Panc1 (cell line): ENCODE measurements around the gene KIF12. TPM values are rescaled to one million over a fixed set of nuclear protein-coding genes. Genes with fewer than 3 reads are reported as not detected.

ENCODE experiments used
- ATAC-seq: fragments of 200-7000 bp; cut with Tn5 transposase; 2 replicates; pipeline ENCODE4 v1.9.1; 2020; ENCODE audit warnings: mild to moderate bottlenecking, moderate library complexity
- BruUV-seq: library from RNA; stranded (reverse); fragments of 400-500 nt; replicated peaks from 2 replicates; lab custom pipeline; 2021; lab: Mats Ljungman, UMichigan
- CTCF ChIA-PET: fragments of 300-600 bp; sonication (Branson Sonifier 250); formaldehyde crosslinking; loops from one replicate; lab custom pipeline; 2022; ENCODE audit warnings: antibody characterized with exemption; lab: Charles Lee
- POLR2A ChIA-PET: fragments of 300-600 bp; sonication (Branson Sonifier 250); formaldehyde crosslinking; loops from one replicate; lab custom pipeline; 2022; ENCODE audit warnings: antibody characterized with exemption; lab: Charles Lee
- DNase-seq: peaks from one replicate; pipeline ENCODE4 v3.0.0-alpha.2; 2010; ENCODE audit warnings: low read depth, low spot score
- H3K27ac ChIP-seq: 2 replicates; pipeline ENCODE4 v1.5.1; 2011; ENCODE audit warnings: mild to moderate bottlenecking, low read length, inconsistent platforms
- H3K27me3 ChIP-seq: fragments of 200-500 bp; sonication (Bioruptor generic); 2 replicates; pipeline ENCODE4 v1.6.0; 2014; ENCODE audit warnings: low read length, inconsistent platforms; ENCODE audit not compliant: control insufficient read depth, insufficient read depth
- H3K36me3 ChIP-seq: fragments of 200-500 bp; sonication (Bioruptor generic); 2 replicates; pipeline ENCODE4 v1.5.1; 2014; ENCODE audit warnings: inconsistent platforms, mild to moderate bottlenecking, low read length, moderate library complexity; ENCODE audit not compliant: control insufficient read depth, insufficient read depth
- H3K4me1 ChIP-seq: 2 replicates; pipeline ENCODE4 v1.5.1; 2011; ENCODE audit warnings: inconsistent platforms, mild to moderate bottlenecking, low read length, moderate library complexity; ENCODE audit not compliant: control insufficient read depth, insufficient read depth
- H3K4me3 ChIP-seq, 2 experiments: 2 replicates each; pipeline ENCODE4 v1.5.1; 2011 to 2012; ENCODE audit warnings: low read depth in 2 of 2, low read length in 2 of 2, mild to moderate bottlenecking in 2 of 2, inconsistent platforms in 1 of 2, moderate library complexity in 1 of 2
- H3K9me3 ChIP-seq: fragments of 200-500 bp; sonication (Bioruptor generic); 2 replicates; pipeline ENCODE4 v1.5.1; 2014; ENCODE audit warnings: low read depth, mild to moderate bottlenecking, inconsistent platforms, low read length, moderate library complexity; ENCODE audit not compliant: control insufficient read depth, insufficient read depth
- POLR2AphosphoS5 ChIP-seq: IDR thresholded peaks from 2 replicates; pipeline ENCODE4 v1.6.1; 2012; ENCODE audit warnings: mild to moderate bottlenecking, low read depth, low read length, moderate library complexity
- SIN3A ChIP-seq: IDR thresholded peaks from 2 replicates; pipeline ENCODE4 v1.6.1; 2012; ENCODE audit warnings: low read depth, mild to moderate bottlenecking, low read length, moderate library complexity, borderline replicate concordance; ENCODE audit not compliant: insufficient read depth
- TCF7L2 ChIP-seq: IDR thresholded peaks from 2 replicates; pipeline ENCODE4 v1.6.1; 2011; ENCODE audit warnings: mild to moderate bottlenecking, low read depth, low read length, inconsistent platforms
- in situ Hi-C: cut with HindIII; loops from 2 replicates; pipeline ENCODE4 v1.10.0; 2016; ENCODE audit warnings: low sequenced_read_pairs, low pct_unique_long_range_greater_than_20kb
- intact Hi-C: fragments of 100-400 bp; cut with micrococcal nuclease; formaldehyde crosslinking; loops from one replicate; pipeline ENCODE4 v1.10.0; 2022; ENCODE audit not compliant: unreplicated experiment
- total RNA-seq: library from RNA; stranded (reverse); gene quantifications from one replicate; pipeline ENCODE4 v1.2.1, GENCODE V29; 2021; ENCODE audit not compliant: unreplicated experiment
- TF ChIP-seq, protein P1 (sequence below), 2 experiments: IDR thresholded peaks; 2 replicates each; pipeline ENCODE4 v1.6.1; 2011 to 2012; ENCODE audit warnings: low read depth in 2 of 2, control low read depth in 1 of 2, low read length in 1 of 2, mild to moderate bottlenecking in 1 of 2, moderate library complexity in 1 of 2; ENCODE audit not compliant: insufficient read depth in 1 of 2
- TF ChIP-seq, protein P2 (sequence below): fragments of 450-650 bp; IDR thresholded peaks from 2 replicates; pipeline ENCODE4 v1.5.1; 2017; ENCODE audit warnings: mild to moderate bottlenecking

Gene KIF12
- total RNA-seq, 1 experiment from 2014 or later, result 0.87 TPM

DNA sequence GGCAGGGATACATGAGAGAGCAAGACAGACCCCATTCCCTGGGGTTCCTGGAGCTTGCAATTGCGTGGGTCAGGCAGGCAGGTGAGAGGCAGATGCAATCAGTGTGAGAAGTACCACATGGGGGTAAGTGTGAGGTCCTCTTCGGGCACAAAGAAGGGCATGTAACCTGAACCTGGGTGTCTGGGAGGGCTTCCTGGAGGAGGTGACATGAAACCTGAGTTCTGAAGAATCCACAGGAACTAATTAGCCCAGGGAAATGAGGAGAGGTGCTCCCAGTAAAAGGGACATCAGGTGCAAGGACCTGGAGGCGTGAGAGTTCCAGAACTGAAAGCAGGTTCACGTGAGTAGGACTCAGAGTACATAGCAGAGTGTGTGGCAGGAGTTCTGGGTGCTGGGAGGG, 23.5 kb downstream of the KIF12 start:
- no peak overlapping the region for H3K27ac ChIP-seq
- no peaks in the 10 kb centered on the region for H3K9me3 ChIP-seq
- no peaks in the 10 kb centered on the region for H3K4me1 ChIP-seq
- ChIA-PET CTCF (no interaction called here), POLR2A (no interaction called here)
- no peak overlapping the region for H3K4me3 ChIP-seq
- TF ChIP-seq SIN3A (no peak), POLR2AphosphoS5 (no peak), TCF7L2 (no peak)
- TF ChIP-seq, protein P1, sequence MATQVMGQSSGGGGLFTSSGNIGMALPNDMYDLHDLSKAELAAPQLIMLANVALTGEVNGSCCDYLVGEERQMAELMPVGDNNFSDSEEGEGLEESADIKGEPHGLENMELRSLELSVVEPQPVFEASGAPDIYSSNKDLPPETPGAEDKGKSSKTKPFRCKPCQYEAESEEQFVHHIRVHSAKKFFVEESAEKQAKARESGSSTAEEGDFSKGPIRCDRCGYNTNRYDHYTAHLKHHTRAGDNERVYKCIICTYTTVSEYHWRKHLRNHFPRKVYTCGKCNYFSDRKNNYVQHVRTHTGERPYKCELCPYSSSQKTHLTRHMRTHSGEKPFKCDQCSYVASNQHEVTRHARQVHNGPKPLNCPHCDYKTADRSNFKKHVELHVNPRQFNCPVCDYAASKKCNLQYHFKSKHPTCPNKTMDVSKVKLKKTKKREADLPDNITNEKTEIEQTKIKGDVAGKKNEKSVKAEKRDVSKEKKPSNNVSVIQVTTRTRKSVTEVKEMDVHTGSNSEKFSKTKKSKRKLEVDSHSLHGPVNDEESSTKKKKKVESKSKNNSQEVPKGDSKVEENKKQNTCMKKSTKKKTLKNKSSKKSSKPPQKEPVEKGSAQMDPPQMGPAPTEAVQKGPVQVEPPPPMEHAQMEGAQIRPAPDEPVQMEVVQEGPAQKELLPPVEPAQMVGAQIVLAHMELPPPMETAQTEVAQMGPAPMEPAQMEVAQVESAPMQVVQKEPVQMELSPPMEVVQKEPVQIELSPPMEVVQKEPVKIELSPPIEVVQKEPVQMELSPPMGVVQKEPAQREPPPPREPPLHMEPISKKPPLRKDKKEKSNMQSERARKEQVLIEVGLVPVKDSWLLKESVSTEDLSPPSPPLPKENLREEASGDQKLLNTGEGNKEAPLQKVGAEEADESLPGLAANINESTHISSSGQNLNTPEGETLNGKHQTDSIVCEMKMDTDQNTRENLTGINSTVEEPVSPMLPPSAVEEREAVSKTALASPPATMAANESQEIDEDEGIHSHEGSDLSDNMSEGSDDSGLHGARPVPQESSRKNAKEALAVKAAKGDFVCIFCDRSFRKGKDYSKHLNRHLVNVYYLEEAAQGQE (IDR thresholded peaks at IDR 0.05; ENCODE audit: insufficient read depth in 1 of 2, low read depth in 2 of 2, low read length in 1 of 2), result no peak
- TF ChIP-seq, protein P2, sequence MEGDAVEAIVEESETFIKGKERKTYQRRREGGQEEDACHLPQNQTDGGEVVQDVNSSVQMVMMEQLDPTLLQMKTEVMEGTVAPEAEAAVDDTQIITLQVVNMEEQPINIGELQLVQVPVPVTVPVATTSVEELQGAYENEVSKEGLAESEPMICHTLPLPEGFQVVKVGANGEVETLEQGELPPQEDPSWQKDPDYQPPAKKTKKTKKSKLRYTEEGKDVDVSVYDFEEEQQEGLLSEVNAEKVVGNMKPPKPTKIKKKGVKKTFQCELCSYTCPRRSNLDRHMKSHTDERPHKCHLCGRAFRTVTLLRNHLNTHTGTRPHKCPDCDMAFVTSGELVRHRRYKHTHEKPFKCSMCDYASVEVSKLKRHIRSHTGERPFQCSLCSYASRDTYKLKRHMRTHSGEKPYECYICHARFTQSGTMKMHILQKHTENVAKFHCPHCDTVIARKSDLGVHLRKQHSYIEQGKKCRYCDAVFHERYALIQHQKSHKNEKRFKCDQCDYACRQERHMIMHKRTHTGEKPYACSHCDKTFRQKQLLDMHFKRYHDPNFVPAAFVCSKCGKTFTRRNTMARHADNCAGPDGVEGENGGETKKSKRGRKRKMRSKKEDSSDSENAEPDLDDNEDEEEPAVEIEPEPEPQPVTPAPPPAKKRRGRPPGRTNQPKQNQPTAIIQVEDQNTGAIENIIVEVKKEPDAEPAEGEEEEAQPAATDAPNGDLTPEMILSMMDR, result no peak
- no TSS peak for BruUV-seq
- ATAC-seq (no peak), DNase-seq (no peak)
- H3K27me3 ChIP-seq, result no peaks in the 10 kb centered on the region; the same call in 1 of the 2 replicates
- intact Hi-C loops, result no loop called here
- H3K36me3 ChIP-seq, result no peaks in the 10 kb centered on the region
- in situ Hi-C loops, result no loop called here

- no TSS peak for BruUV-seq
- DNase-seq, result no peak
- H3K9me3 ChIP-seq, result no peaks in the 10 kb centered on the region
- intact Hi-C loops (no loop called here), in situ Hi-C loops (no loop called here)
- H3K4me3 ChIP-seq, result no peak overlapping the region
- no peak overlapping the region for H3K27ac ChIP-seq
- H3K4me1 ChIP-seq, result no peaks in the 10 kb centered on the region
- TF ChIP-seq, protein P1 (IDR thresholded peaks at IDR 0.05; ENCODE audit: insufficient read depth in 1 of 2, low read depth in 2 of 2, low read length in 1 of 2), result no peak
- no peak for TF ChIP-seq SIN3A
- TF ChIP-seq POLR2AphosphoS5, result no peak
- TF ChIP-seq TCF7L2, result no peak
- TF ChIP-seq, protein P2, result no peak
- POLR2A ChIA-PET, result no interaction called here
- CTCF ChIA-PET, result no interaction called here
- ATAC-seq, result no peak
- no peaks in the 10 kb centered on the region for H3K36me3 ChIP-seq
- H3K27me3 ChIP-seq, result peaks cover 2% of the 10 kb centered on the region; the same call in 1 of the 2 replicates
These were observed 26.6 kb downstream of the KIF12 start for GRCh38 chr9:114072184-114073140.
